HCT116 (cell line): ENCODE measurements around the gene PACRGL. TPM values are rescaled to one million over a fixed set of nuclear protein-coding genes. Genes with fewer than 3 reads are reported as not detected.

Experiments used
- ATAC-seq: fragments of 200-7000 bp; cut with Tn5 transposase; 2 replicates; pipeline ENCODE4 v1.9.1; 2020; ENCODE audit warnings: mild to moderate bottlenecking, moderate library complexity
- BruUV-seq: library from RNA; stranded (reverse); fragments of 400-500 nt; replicated peaks from 2 replicates; lab custom pipeline; 2021; lab: Mats Ljungman, UMichigan
- CTCF ChIA-PET: fragments of 300-600 bp; sonication (Branson Sonifier 250); formaldehyde crosslinking; loops from one replicate; lab custom pipeline; 2021; ENCODE audit warnings: antibody characterized with exemption; lab: Charles Lee
- POLR2A ChIA-PET: fragments of 300-600, 350-600 bp; sonication (Branson Sonifier 250); formaldehyde crosslinking; loops from one replicate; lab custom pipeline; 2021; ENCODE audit warnings: antibody characterized with exemption; lab: Charles Lee
- RAD21 ChIA-PET, 2 experiments: fragments of 300-600 bp; sonication (Branson Sonifier 250); formaldehyde crosslinking; loops; one replicate each; lab custom pipeline; 2023; ENCODE audit warnings: low total read pairs in 2 of 2; ENCODE audit not compliant: uncharacterized antibody in 2 of 2, unreplicated experiment in 2 of 2, low non-redundant PET in 1 of 2; lab: Charles Lee
- DNase-seq: peaks from one replicate; pipeline ENCODE4 v3.0.0-alpha.2; 2010; ENCODE audit warnings: low read depth, low spot score
- H2AFZ ChIP-seq: fragments of 200-600 bp; shearing (Covaris generic), sonication (generic); 2 replicates; pipeline ENCODE4 v1.6.1; 2017; ENCODE audit warnings: low read depth, mixed run types, mixed read lengths, antibody characterized with exemption, low read length; ENCODE audit not compliant: poor library complexity, severe bottlenecking
- H3K27ac ChIP-seq: 2 replicates; pipeline ENCODE4 v1.5.1; 2012; ENCODE audit warnings: low read depth, low read length
- H3K27me3 ChIP-seq: fragments of 200-600 bp; sonication (generic); 2 replicates; pipeline ENCODE4 v1.6.1; 2016; ENCODE audit warnings: mixed run types, low read length, mixed read lengths; ENCODE audit not compliant: insufficient read depth
- H3K36me3 ChIP-seq, 2 experiments: fragments of 200-500 bp in 1 of 2; fragments of 200-600 bp in 1 of 2; sonication (Bioruptor generic) in 1 of 2; sonication (generic) in 1 of 2; 2 replicates each; pipeline versions ENCODE4 v1.5.1 to v1.6.1; 2014 to 2016; ENCODE audit warnings: low read length in 2 of 2, inconsistent platforms in 1 of 2, mixed read lengths in 1 of 2, mixed run types in 1 of 2; ENCODE audit not compliant: insufficient read depth in 2 of 2, control insufficient read depth in 1 of 2
- H3K4me1 ChIP-seq, 2 experiments: fragments of 200-600 bp in 1 of 2; sonication (generic) in 1 of 2; 2 replicates each; pipeline versions ENCODE4 v1.5.1 to v1.6.1; 2012 to 2017; ENCODE audit warnings: low read length in 2 of 2, inconsistent platforms in 1 of 2, mild to moderate bottlenecking in 1 of 2, mixed read lengths in 1 of 2, mixed run types in 1 of 2, moderate library complexity in 1 of 2; ENCODE audit not compliant: insufficient read depth in 2 of 2, control insufficient read depth in 1 of 2
- H3K4me2 ChIP-seq: fragments of 200-600 bp; sonication (generic); 2 replicates; pipeline ENCODE4 v1.6.1; 2017; ENCODE audit warnings: mixed run types, low read length, mixed read lengths
- H3K4me3 ChIP-seq, 2 experiments: fragments of 200-600 bp in 1 of 2; sonication (generic) in 1 of 2; replicated peaks in 1 of 2; 2 replicates each; pipeline ENCODE4 v1.5.1; 2011 to 2016; ENCODE audit warnings: low read length in 2 of 2, control low read depth in 1 of 2, low read depth in 1 of 2, mild to moderate bottlenecking in 1 of 2, mixed read lengths in 1 of 2, mixed run types in 1 of 2
- H3K79me2 ChIP-seq: fragments of 200-600 bp; sonication (generic); 2 replicates; pipeline ENCODE4 v1.6.1; 2017; ENCODE audit warnings: mild to moderate bottlenecking, mixed run types, low read length, moderate library complexity, mixed read lengths; ENCODE audit not compliant: insufficient read depth
- H3K9ac ChIP-seq: fragments of 200-600 bp; sonication (generic); 2 replicates; pipeline ENCODE4 v1.6.1; 2016; ENCODE audit warnings: low read length, mixed read lengths
- H3K9me2 ChIP-seq: fragments of 200-600 bp; sonication (generic), shearing (Covaris generic); 2 replicates; pipeline ENCODE4 v1.6.1; 2017; ENCODE audit warnings: mixed run types, mild to moderate bottlenecking, moderate library complexity; ENCODE audit not compliant: insufficient read depth
- H3K9me3 ChIP-seq, 2 experiments: fragments of 200-500 bp in 1 of 2; fragments of 200-600 bp in 1 of 2; sonication (Bioruptor generic) in 1 of 2; sonication (generic) in 1 of 2; 2 replicates each; pipeline ENCODE4 v1.6.1; 2014 to 2017; ENCODE audit warnings: low read length in 2 of 2, mixed read lengths in 2 of 2, inconsistent platforms in 1 of 2, low read depth in 1 of 2, mild to moderate bottlenecking in 1 of 2, mixed run types in 1 of 2, moderate library complexity in 1 of 2; ENCODE audit not compliant: control insufficient read depth in 1 of 2, insufficient read depth in 1 of 2
- H4K20me1 ChIP-seq: fragments of 200-600 bp; sonication (generic), shearing (Covaris generic); 2 replicates; pipeline ENCODE4 v1.6.1; 2017; ENCODE audit warnings: mixed run types, mild to moderate bottlenecking, moderate library complexity; ENCODE audit not compliant: insufficient read depth
- EZH2 ChIP-seq: fragments of 200-600 bp; sonication (generic); IDR thresholded peaks from 2 replicates; pipeline ENCODE4 v1.6.1; 2017; ENCODE audit warnings: antibody characterized with exemption, mixed run types
- EZH2phosphoT487 ChIP-seq: fragments of 200-600 bp; IDR thresholded peaks from 2 replicates; pipeline ENCODE4 v1.6.1; 2018; ENCODE audit warnings: antibody characterized with exemption, borderline replicate concordance
- FOSL1 ChIP-seq: IDR thresholded peaks from 2 replicates; pipeline ENCODE4 v1.6.1; 2012; ENCODE audit warnings: low read depth
- ZFX ChIP-seq: fragments of 450-650 bp; IDR thresholded peaks from 2 replicates; pipeline ENCODE4 v1.6.1; 2017
- intact Hi-C: fragments of 100-400 bp; cut with micrococcal nuclease; formaldehyde crosslinking; loops from 2 replicates; pipeline ENCODE4 v1.10.0; 2022
- total RNA-seq: library from RNA; stranded (reverse); gene quantifications from one replicate; pipeline ENCODE4 v1.2.1, GENCODE V29; 2021; ENCODE audit not compliant: unreplicated experiment
- TF ChIP-seq, protein P1 (sequence below): IDR thresholded peaks from 2 replicates; pipeline ENCODE4 v1.6.1; 2011; ENCODE audit warnings: mild to moderate bottlenecking, low read length, moderate library complexity; ENCODE audit not compliant: insufficient replicate concordance; ENCODE audit errors: extremely low read depth

Gene PACRGL
- total RNA-seq, 1 experiment from 2014 or later: 26.4 TPM

DNA sequence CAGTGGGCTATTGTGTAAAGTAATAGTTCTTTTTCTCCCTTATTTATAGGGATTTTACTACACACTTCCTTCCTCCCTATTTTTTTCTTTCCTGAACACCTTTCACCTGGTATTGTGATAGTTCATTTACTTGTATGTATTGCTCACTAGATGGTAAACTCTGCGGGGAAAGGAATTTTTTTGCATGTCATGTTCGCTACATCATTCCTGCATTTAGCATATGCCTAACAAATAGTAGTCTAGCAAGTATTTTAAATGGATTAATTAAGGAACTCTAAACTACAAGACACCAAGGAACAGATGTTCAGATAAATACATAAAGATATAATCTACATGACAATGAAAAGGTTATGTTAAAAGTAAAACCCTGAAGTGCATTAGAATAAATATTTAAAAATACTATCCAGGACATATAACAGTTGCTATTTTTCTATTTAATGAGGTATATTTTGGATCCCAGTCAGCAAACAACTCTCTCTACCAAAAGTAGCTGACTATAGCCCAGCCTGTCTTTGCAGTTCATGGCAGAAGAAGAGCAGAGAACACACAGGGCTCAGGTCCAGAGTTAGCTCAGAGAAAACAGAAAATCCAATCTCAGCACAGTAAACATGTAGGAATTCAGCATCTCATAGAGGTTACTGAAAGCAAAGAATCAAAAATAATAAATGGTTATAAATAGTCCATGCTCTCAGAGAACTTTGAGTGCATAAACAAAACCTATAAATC is 87.8 kb downstream of the PACRGL start:
- Histone ChIP-seq H3K9me3 (no peaks in the 10 kb centered on the region), H3K9ac (no peak overlapping the region), H3K27me3 (no peaks in the 10 kb centered on the region), H3K9me2 (no peaks in the 10 kb centered on the region), H3K4me2 (no peak overlapping the region), H3K36me3 (no peaks in the 10 kb centered on the region), H3K79me2 (no peaks in the 10 kb centered on the region), H4K20me1 (no peaks in the 10 kb centered on the region), H3K4me1 (no peaks in the 10 kb centered on the region)
- ATAC-seq: no peak
- intact Hi-C loops: no loop called here
- ChIA-PET CTCF (no interaction called here), POLR2A (no interaction called here), RAD21 (no interaction called here)
- no peak for DNase-seq
- BruUV-seq: no TSS peak
- TF ChIP-seq EZH2phosphoT487 (no peak), FOSL1 (no peak), EZH2 (no peak), ZFX (no peak)
- TF ChIP-seq, protein P1, sequence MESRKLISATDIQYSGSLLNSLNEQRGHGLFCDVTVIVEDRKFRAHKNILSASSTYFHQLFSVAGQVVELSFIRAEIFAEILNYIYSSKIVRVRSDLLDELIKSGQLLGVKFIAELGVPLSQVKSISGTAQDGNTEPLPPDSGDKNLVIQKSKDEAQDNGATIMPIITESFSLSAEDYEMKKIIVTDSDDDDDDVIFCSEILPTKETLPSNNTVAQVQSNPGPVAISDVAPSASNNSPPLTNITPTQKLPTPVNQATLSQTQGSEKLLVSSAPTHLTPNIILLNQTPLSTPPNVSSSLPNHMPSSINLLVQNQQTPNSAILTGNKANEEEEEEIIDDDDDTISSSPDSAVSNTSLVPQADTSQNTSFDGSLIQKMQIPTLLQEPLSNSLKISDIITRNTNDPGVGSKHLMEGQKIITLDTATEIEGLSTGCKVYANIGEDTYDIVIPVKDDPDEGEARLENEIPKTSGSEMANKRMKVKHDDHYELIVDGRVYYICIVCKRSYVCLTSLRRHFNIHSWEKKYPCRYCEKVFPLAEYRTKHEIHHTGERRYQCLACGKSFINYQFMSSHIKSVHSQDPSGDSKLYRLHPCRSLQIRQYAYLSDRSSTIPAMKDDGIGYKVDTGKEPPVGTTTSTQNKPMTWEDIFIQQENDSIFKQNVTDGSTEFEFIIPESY: no peak
- TF ChIP-seq, all 23 proteins: peak for 0
- Histone ChIP-seq H3K4me3 (no peak overlapping the region), H2AFZ (no peak overlapping the region), H3K27ac (no peak overlapping the region)
